GM21515 (cell line): ENCODE data around the gene FKRP.
"Not testable (repeated sequence)": the region's sequence is repeated elsewhere in the genome, so short reads cannot be mapped to it uniquely, and the experiment has no call there.

Experiments
- ATAC-seq: cut with Tn5 transposase; IDR thresholded peaks from one replicate; pipeline ENCODE4 v1.9.1; 2021; ENCODE audit not compliant: unreplicated experiment

The FKRP gene

DNA sequence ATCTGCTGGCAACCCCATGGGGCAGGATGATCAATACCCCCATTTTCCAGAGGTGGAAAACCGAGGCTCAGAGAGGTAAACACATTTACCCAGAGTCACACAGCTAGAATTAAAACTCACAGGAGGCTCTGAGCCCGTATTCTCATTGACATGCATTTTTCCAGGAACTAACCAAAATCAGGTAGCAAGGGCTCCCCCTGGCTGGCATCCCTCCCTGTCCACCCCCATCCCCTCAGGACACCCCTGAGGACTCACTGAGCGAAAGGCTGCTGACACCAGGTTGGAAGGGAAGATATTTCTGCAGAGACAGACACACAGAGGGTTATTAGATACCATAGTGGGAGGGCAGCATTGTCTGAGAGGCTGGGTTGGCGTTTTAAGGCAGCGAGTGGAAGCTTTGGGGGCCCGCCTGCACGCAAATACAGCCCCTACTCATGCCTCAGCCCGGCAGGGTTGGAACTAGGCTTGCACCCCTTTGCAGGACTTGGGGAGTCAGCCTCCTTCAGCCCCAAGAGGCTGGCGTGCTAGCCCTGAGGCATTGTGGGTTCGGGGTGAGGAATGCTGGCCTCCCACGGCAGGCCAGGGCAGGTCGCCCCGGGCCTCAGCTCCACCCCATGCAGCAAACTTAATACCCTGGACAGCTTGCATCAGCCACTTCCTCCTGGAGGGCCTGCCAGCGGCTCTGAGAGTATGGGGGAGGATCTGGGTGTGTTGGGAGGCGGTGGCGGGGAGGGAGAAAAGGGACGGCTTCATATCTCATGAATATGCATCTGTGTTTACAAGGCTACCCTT lies 38.6 kb downstream of the FKRP start:
- no peak for ATAC-seq

DNA sequence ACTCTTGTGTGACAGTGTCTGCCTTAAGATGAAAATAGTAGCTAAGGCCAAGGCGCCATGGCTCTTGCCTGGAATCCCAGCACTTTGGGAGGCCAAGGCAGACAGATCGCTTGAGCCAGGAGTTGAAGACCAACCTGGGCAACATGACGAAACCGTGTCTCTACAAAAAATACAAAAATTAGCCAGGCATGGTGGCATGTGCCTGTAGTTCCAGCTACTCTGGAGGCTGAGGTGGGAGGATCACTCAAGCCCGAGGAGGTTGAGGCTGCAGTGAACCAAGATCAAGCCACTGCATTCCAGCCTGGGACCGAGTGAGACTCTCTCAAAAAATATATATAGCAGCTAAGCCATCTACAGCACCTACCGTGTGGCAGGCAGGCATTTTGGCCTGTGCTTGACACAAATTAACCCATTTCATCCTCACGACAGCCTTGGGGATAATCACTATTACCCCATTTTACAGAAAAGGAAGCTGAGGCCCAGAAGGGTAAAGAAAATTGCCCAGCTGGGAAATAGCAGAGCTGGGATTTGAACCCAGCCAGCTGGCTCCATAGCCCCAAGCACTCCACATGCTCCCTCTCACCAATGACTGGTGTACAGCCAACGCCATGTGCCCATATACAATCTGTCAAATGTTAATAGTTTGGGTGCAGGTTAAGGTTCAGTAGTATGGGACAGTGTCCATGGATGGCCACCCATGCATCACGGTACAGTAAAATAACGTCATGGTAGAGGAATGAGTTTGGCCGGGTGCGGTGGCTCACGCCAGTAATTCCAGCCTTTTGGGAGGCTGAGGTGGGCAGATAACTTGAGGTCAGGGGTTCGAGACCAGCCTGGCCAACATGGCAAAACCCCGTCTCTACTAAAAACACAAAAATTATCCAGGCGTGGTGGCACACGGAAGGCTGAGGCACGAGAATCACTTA lies 39.5 kb downstream of the FKRP start:
- no peak for ATAC-seq

DNA sequence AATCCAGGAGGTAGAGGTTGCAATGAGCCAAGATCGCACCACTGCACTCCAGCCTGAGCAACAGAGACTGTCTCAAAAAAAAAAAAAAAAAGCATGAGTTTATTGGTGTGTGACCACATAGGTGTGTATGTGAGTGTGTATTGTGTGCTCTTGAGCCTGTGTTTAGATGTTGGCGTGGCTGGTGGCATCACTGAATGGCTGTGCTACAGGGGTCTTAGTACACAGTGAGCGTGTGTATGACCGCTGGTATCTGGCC lies 40.1 kb downstream of the FKRP start:
- no peak for ATAC-seq

DNA sequence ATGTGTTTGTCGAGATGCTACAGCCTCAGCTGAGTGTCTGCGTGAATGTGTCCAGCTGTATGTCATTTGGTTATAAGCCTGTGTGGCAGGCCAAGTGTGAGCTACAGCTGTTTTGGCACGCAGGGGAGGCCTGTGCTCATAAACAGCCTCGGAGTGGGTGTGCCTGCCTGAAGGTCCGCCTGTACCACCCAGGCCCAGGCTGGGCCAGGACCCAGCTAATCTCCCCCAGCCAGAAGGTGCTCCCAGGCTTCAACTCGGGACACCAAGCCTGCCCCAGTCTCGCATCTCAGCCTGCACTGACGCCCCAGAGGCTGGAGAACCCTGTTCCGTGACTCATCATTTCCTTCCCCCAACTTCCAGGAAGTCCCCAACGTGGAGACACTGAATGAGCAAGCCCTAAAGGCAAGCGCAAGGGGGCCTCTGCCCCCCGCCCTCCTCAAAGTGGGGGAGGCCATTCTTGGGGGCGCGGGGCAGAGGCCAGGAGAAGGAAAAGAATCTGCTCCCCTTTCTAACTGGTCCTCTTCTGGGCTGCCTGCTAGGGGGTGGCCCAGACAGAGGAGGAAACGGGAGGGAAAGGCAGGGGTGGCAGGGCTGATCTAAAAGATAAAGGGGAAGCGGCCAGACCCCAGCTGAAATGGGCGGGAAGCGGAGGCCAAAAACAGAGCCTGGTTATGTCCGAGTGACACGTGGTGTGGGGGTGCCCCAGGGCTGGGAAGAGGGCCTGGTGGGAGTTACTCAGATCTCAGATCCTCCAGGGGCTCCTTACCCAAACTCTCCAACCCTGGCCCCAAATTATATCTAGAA lies 40.6 kb downstream of the FKRP start:
- no peak for ATAC-seq

DNA sequence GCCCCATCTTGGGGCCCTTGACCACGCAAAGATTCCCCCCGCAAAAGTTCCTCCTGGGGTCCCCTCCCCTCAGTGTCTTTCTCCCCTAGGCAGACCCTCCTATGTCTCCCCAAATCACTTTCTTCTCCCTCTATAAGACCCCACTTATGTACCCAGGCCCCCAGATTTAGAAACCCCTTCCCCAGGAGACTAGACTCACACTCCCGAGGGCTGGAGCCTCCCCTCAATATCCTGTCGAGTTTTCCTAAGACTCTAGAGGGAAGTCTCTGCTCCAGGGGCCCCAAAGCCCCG lies 41.1 kb downstream of the FKRP start:
- ATAC-seq, result no peak

DNA sequence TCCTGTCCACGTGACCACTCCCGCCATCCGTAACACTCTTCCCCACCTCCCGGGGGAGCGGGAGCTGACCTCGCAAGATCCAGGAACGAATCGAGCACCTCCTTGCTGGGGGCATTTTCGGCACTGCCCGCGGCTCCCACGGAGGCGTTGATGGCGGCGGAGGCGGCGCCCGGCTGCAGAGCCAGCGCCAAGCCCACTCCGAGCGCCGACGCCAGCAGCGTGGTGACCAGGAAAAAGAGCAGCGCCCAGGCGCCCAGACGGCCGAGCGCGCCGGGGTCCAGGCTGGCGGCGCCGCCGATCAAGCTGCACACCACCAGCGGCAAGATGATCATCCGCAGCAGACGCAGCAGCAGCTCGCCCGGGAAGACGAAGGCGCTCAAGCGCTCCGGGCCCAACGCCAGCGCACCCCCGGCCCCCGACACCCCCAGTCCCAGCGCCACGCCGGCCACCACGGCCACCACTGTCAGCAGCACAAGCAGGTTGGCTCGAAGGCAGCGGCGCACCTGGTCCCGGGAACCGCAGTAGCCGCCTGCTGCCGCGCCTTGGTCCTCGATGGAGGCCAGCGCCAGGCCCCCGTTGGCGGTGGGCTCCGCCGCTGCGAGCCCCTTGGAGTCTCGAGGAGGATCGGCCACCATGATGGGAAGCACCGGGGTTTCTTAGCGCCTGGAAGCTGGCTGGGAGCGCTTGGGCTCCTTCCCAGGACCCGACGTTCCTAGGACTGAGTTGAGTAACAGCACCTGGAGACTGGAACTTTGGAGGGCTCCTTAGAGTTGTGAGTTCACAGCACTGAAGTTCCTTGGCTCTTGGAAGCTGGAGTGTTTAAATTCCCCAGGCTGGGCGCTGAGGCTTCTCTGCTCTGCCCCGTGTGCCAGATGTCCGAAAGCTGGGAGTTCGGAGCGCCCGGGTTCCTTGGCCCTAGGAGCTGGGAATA lies 41.7 kb downstream of the FKRP start:
- ATAC-seq, result no peak

DNA sequence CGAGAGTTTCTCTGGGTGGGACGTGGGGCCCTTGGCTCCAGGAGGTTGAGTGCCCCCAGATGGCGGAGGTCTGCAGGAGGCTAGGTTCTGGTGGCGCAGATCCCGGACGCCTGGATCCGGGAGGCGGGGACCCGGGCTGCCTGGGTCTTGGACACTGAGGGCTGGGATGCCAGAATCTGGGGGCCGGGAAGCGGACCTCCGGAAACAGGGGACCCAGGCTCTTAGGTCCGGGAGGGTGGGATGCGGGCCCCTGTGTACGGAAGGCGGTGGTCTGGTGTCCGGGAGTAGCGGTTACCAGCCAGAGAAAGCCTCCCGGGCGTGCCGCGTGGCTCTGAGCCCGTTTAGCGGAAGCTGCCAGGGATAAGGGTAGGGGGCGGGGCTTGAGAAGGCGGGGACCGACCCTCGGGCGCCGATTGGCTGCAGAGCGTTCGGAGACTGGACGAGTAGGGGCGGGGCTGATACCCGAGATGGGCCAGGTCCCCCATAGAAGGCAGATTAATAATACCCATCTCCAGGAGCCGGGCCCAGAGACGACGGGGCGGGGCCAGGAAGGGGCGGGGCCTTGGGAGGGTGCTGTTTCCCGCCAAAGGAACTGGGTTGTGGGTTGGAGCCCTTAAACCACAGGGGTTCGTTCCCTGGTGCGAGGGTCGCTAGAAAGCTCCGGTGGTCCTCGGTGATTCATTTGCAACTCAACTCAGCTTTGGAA lies 42.6 kb downstream of the FKRP start, which contains the start of gene SLC1A5:
TSS of gene SLC1A5 (minus strand) at position 333 of the 706 bp plus-strand sequence. CDS start 629 bp downstream, outside the sequence.
- ATAC-seq, result peak; percentile 54

DNA sequence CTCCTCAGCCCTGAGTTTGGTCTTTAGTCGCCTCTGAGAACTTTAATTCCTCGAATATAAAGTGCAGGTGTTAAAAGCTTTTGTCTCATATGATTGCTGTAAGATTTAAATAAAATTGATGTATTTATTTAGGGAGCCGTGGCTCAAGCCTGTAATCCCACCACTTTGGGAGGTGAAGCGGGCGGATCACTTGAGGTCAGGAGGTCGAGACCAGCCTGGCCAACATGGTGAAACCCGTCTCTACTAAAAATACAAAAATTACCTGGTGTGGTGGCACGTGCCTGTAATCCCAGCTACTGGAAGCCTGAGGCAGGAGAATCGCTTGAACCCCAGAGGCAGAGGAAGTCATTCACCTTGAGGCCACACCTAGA lies 43.1 kb downstream of the FKRP start:
- ATAC-seq, result no peak

DNA sequence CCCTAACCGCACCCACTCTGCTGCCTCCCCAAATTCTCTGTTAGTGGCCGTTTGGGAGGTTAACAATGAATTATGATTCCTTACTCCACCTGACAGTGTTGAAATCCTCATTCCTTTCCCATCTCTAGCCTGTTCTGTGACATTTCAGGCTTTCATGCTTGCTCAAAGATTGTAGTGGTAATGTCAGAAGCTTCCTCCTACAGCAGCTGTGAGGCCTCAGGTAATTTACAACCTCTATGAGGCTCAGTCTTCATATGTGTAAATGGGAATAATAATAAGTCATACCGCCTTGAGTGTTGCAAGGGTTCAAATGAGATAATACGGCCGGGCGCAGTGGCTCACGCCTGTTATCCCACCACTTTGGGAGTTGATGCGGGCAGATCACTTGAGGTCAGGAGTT lies 43.5 kb downstream of the FKRP start:
- ATAC-seq, result no peak

DNA sequence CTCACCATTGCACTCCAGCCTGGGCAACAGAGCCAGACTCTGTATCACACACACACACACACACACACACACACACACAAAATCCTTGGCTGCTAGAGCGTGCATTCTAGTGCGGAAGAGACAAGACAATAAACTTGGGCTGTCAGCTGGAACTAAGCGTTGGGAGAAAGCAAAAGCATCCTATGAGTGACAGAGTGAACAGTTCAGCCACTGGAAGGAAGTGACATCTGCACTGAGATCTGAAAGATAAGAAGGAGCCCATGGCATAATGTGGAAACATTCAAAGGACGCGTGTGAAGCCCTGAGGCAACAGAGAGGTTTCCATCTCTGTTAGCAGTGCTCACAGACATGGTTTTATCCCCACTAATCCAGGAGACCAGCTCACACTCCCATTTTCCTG lies 46.1 kb downstream of the FKRP start:
- no peak for ATAC-seq

DNA sequence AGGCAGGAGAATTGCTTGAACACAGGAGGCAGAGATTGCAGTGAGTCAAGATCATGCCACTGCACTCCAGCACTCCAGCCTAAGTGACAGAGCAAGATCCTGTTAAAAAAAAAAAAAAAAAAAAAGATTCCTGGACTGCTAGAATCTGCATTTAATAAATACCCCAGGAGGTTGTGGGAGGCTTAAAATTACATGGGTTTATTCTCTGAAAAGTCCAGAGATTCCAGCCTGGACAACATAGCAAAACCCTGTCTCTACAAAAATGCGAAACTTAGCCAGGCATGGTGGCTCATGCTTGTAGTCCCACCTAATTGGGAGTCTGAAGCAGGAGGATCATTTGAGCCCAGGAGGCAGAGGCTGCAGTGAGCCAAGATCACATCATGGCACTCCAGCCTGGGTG lies 52.0 kb downstream of the FKRP start:
- ATAC-seq, result no peak

DNA sequence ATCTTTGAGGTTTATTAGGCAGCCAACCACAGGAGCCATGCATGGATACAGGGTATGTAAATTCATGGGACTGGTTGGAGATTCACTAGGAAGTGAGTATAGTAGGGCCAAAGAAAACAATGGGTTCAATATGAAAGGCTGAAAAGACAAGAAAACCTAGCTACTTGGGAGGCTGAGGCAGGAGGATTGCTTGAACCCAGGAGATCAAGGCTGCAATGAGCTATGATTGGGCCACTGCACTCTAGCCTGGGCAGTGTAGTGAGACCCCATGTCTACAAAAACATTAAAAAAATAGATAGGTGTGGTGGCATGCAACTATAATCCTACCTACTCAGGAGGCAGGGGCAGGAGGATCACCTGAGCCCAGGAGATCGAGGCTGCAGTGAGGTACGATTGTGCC lies 52.9 kb downstream of the FKRP start:
- ATAC-seq, result no peak

DNA sequence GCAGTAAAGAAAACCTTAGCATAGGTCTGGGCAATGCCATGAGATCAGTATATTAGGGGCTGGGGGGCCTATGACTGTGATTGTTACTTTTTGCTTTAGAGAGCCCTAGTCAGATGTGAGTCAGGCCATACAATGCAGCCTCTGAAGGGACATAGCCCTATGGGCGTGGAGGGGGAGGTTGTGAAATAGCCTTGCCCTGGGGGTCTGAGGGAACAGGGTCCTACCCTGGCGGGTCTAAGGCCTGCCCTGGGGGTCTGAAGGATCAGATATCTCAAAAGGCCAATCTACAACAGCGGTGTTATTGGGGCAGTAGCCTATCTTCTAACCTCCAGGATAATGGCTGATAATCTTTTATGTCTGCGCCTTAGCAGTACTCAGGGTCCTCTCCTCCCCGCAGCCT lies 56.3 kb downstream of the FKRP start:
- ATAC-seq, result no peak

DNA sequence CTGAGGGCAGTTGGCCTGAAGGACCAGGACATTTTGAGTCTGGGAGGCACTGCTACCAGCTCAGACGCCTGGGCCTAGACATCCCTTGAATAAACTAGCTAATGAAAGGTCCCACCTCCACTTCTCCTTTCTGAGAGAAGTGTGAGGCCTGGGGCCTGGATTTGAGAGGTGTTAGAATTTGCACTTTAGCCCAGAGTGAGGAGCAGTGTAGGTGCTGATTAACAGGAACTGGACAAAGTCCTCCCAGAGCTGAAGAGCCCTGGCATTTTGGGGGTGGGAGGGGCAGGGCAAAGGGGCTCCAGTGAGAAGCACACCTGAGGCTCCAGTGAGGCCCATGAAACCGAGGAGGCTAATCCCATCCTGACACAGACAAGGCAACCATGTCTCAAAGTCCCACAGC lies 57.7 kb downstream of the FKRP start:
- no peak for ATAC-seq

DNA sequence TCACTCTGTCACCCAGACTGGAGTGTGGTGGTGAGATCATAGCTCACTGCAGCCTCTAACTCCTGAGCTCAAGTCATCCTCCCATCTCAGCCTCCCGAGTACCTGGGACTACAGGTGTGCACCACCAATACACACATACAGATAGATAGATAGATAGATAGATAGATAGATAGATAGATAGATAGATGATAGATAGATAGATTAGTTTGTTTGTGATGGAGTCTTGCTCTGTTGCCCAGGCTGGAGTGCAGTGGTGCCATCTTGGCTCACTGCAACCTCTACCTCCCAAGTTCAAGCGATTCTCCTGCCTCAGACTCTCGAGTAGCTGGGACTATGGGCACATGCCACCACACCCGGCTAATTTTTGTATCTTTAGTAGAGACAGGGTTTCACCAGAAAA lies 58.6 kb downstream of the FKRP start:
- ATAC-seq, result not testable (repeated sequence)

DNA sequence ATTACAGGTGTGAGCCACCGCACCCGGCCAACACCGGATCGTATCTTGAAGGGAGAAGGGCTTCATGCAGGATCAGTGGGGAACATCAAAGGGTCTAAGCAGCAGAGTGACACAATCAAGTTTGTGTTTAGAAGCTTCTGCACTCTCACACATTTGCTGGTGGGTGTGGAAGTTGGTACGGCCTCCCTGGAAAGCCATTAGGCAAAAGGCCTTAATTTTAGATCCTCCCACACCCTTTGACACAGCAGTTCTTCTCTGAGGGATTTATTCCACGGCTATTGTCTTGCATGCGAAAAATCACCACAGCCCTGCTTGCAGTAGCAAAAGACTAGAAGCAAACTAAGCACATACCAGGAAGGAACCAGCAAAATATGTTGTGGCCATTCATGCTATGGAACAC lies 60.8 kb downstream of the FKRP start:
- ATAC-seq, result no peak
